HUES64 (cell line): ENCODE results near the gene PCSK5.
"Not testable (repeated sequence)": the region's sequence is repeated elsewhere in the genome, so short reads cannot be mapped to it uniquely, and the experiment has no call there.

Source experiments
- H3K27ac ChIP-seq: 2 replicates; pipeline ENCODE4 v1.7.0; 2013; ENCODE audit warnings: low read depth, low read length, inconsistent platforms
- H3K27me3 ChIP-seq: 2 replicates; pipeline ENCODE4 v1.6.1; 2013; ENCODE audit warnings: mild to moderate bottlenecking, low read length; ENCODE audit not compliant: insufficient read depth
- H3K36me3 ChIP-seq: 2 replicates; pipeline ENCODE4 v1.6.1; 2013; ENCODE audit warnings: mild to moderate bottlenecking, low read length; ENCODE audit not compliant: insufficient read depth
- H3K4me1 ChIP-seq: 2 replicates; pipeline ENCODE4 v1.6.1; 2013; ENCODE audit warnings: mild to moderate bottlenecking, low read length, moderate library complexity; ENCODE audit not compliant: insufficient read depth
- H3K4me3 ChIP-seq: 2 replicates; pipeline ENCODE4 v1.5.1; 2013; ENCODE audit warnings: mild to moderate bottlenecking, low read length, moderate library complexity
- H3K9ac ChIP-seq: 2 replicates; pipeline ENCODE4 v1.6.1; 2013; ENCODE audit warnings: mild to moderate bottlenecking, low read depth, low read length
- H3K9me3 ChIP-seq: 2 replicates; pipeline ENCODE4 v1.6.1; 2013; ENCODE audit warnings: low read depth, low read length; ENCODE audit not compliant: insufficient read depth
- WGBS: fragments of 150-250, 120-280 bp; methylation state at CpG from one replicate; pipeline ENCODE4 v1.1.7; 2013; ENCODE audit warnings: missing lambda C conversion rate; 5-methylcytosine and 5-hydroxymethylcytosine counted together

The PCSK5 gene

GRCh38 chr9:75868526-75868925 is 21.9 kb upstream of the PCSK5 start:
- 91% methylated on average over 1 of the region's 2 CpGs for WGBS
- H3K27ac ChIP-seq, H3K27me3 ChIP-seq, H3K9me3 ChIP-seq, H3K9ac ChIP-seq, H3K36me3 ChIP-seq, H3K4me3 ChIP-seq, H3K4me1 ChIP-seq: not testable (repeated sequence)

- 89% methylated on average over 2 of the region's 3 CpGs for WGBS
- no peaks in the 10 kb centered on the region for H3K4me1 ChIP-seq
- no peak overlapping the region for H3K27ac ChIP-seq
- H3K9me3 ChIP-seq: no peaks in the 10 kb centered on the region
- no peak overlapping the region for H3K4me3 ChIP-seq
- H3K27me3 ChIP-seq: no peaks in the 10 kb centered on the region
- no peaks in the 10 kb centered on the region for H3K36me3 ChIP-seq
- no peak overlapping the region for H3K9ac ChIP-seq
Observed at GRCh38 chr9:75869236-75869635, 21.2 kb upstream of the PCSK5 start.

GRCh38 chr9:75870450-75870849 is 20.0 kb upstream of the PCSK5 start:
- WGBS: 95% methylated on average over 1 of the region's 1 CpG
- Histone ChIP-seq H3K9me3 (no peaks in the 10 kb centered on the region), H3K27me3 (no peaks in the 10 kb centered on the region), H3K9ac (no peak overlapping the region), H3K27ac (no peak overlapping the region), H3K4me1 (no peaks in the 10 kb centered on the region), H3K36me3 (no peaks in the 10 kb centered on the region), H3K4me3 (no peak overlapping the region)

- no peaks in the 10 kb centered on the region for H3K36me3 ChIP-seq
- no peaks in the 10 kb centered on the region for H3K4me1 ChIP-seq
- no peak overlapping the region for H3K4me3 ChIP-seq
- H3K9ac ChIP-seq: no peak overlapping the region
- H3K27ac ChIP-seq: no peak overlapping the region
- H3K9me3 ChIP-seq: no peaks in the 10 kb centered on the region
- 93% methylated on average over 3 of the region's 5 CpGs for WGBS
- H3K27me3 ChIP-seq: no peaks in the 10 kb centered on the region
Observed at GRCh38 chr9:75871624-75872023, 18.8 kb upstream of the PCSK5 start.

GRCh38 chr9:75873712-75874111 is 16.8 kb upstream of the PCSK5 start:
- no peak overlapping the region for H3K4me3 ChIP-seq
- no peaks in the 10 kb centered on the region for H3K27me3 ChIP-seq
- no peaks in the 10 kb centered on the region for H3K4me1 ChIP-seq
- H3K36me3 ChIP-seq: no peaks in the 10 kb centered on the region
- 93% methylated on average over 1 of the region's 1 CpG for WGBS
- no peak overlapping the region for H3K9ac ChIP-seq
- no peak overlapping the region for H3K27ac ChIP-seq
- H3K9me3 ChIP-seq: no peaks in the 10 kb centered on the region

GRCh38 chr9:75876999-75877640 is 13.4 kb upstream of the PCSK5 start:
- H3K9ac ChIP-seq: no peak overlapping the region
- H3K27ac ChIP-seq: no peak overlapping the region
- no peaks in the 10 kb centered on the region for H3K27me3 ChIP-seq
- WGBS: 91% methylated on average over 11 of the region's 11 CpGs
- H3K9me3 ChIP-seq: no peaks in the 10 kb centered on the region
- no peak overlapping the region for H3K4me3 ChIP-seq
- H3K36me3 ChIP-seq: no peaks in the 10 kb centered on the region
- H3K4me1 ChIP-seq: peaks cover 5% of the 10 kb centered on the region

GRCh38 chr9:75878488-75878860 is 12.0 kb upstream of the PCSK5 start:
- Histone ChIP-seq H3K9ac (no peak overlapping the region), H3K4me3 (no peak overlapping the region), H3K4me1 (peaks cover 5% of the 10 kb centered on the region), H3K27me3 (no peaks in the 10 kb centered on the region), H3K9me3 (no peaks in the 10 kb centered on the region), H3K36me3 (no peaks in the 10 kb centered on the region), H3K27ac (no peak overlapping the region)
- WGBS: 96% methylated on average over 2 of the region's 2 CpGs

- Histone ChIP-seq H3K9ac (no peak overlapping the region), H3K27ac (no peak overlapping the region), H3K36me3 (no peaks in the 10 kb centered on the region), H3K27me3 (no peaks in the 10 kb centered on the region), H3K9me3 (no peaks in the 10 kb centered on the region), H3K4me3 (no peak overlapping the region), H3K4me1 (peaks cover 5% of the 10 kb centered on the region)
- WGBS: no CpG with 5 or more reads among the region's 1 CpG
Observed at GRCh38 chr9:75880618-75881017, 9.9 kb upstream of the PCSK5 start.

- no peak overlapping the region for H3K4me3 ChIP-seq
- H3K9ac ChIP-seq: no peak overlapping the region
- no peak overlapping the region for H3K27ac ChIP-seq
- 80% methylated on average over 1 of the region's 1 CpG for WGBS
- H3K4me1 ChIP-seq: peaks cover 5% of the 10 kb centered on the region
- H3K36me3 ChIP-seq: no peaks in the 10 kb centered on the region
- no peaks in the 10 kb centered on the region for H3K27me3 ChIP-seq
- no peaks in the 10 kb centered on the region for H3K9me3 ChIP-seq
Observed at GRCh38 chr9:75881761-75882160, 8.7 kb upstream of the PCSK5 start.

GRCh38 chr9:75885652-75886051 is 4.8 kb upstream of the PCSK5 start:
- peaks cover 13% of the 10 kb centered on the region for H3K27me3 ChIP-seq
- WGBS: 98% methylated on average over 4 of the region's 5 CpGs

GRCh38 chr9:75889577-75889976 is 896 bp upstream of the PCSK5 start:
- 4% methylated on average over 4 of the region's 7 CpGs for WGBS

More at GRCh38 chr9:75885652-75886051, 4.8 kb upstream of the PCSK5 start:
- Histone ChIP-seq H3K9ac (no peak overlapping the region), H3K4me1 (no peaks in the 10 kb centered on the region), H3K9me3 (no peaks in the 10 kb centered on the region), H3K4me3 (no peak overlapping the region), H3K27ac (no peak overlapping the region), H3K36me3 (no peaks in the 10 kb centered on the region)

GRCh38 chr9:75889977-75890471 is 449 bp upstream of the PCSK5 start:
- Histone ChIP-seq H3K4me3 (peak overlapping the region; percentile 72), H3K4me1 (peaks cover 24% of the 10 kb centered on the region), H3K9ac (peak overlapping the region; percentile 54), H3K9me3 (no peaks in the 10 kb centered on the region), H3K27ac (no peak overlapping the region), H3K36me3 (no peaks in the 10 kb centered on the region), H3K27me3 (peaks cover 48% of the 10 kb centered on the region)
- under 1% methylated on average over 24 of the region's 24 CpGs for WGBS

More at GRCh38 chr9:75889577-75889976, 896 bp upstream of the PCSK5 start:
- Histone ChIP-seq H3K9me3 (no peaks in the 10 kb centered on the region), H3K27ac (no peak overlapping the region), H3K27me3 (peaks cover 48% of the 10 kb centered on the region), H3K4me1 (peaks cover 20% of the 10 kb centered on the region), H3K4me3 (peak overlapping the region; percentile 72), H3K9ac (peak overlapping the region; percentile 54; the same call in 1 of the 2 replicates), H3K36me3 (no peaks in the 10 kb centered on the region)
